Measurements from ENCODE around the gene SRGAP2C.
"Not testable (repeated sequence)": the region's sequence is repeated elsewhere in the genome, so short reads cannot be mapped to it uniquely, and the experiment has no call there.

Gene SRGAP2C

GRCh38 chr1:121186191-121186590 lies 1.4 kb downstream of the SRGAP2C start:
- not testable (repeated sequence) for DNase-seq (ENCODE audit: low read depth in 3 of 3)

GRCh38 chr1:121187914-121188313 lies 3.1 kb downstream of the SRGAP2C start:
- DNase-seq (ENCODE audit: low read depth in 3 of 3), result not testable (repeated sequence)

GRCh38 chr1:121192512-121192911 lies 7.7 kb downstream of the SRGAP2C start:
- DNase-seq (ENCODE audit: low read depth in 3 of 3), result not testable (repeated sequence)

- not testable (repeated sequence) for DNase-seq (ENCODE audit: low read depth in 3 of 3)
These were observed 12.5 kb downstream of the SRGAP2C start for GRCh38 chr1:121197095-121197882.

- DNase-seq (ENCODE audit: low read depth in 3 of 3), result not testable (repeated sequence)
These were observed 15.0 kb downstream of the SRGAP2C start for GRCh38 chr1:121199763-121200162.

- not testable (repeated sequence) for DNase-seq (ENCODE audit: low read depth in 3 of 3)
These were observed 15.5 kb downstream of the SRGAP2C start for GRCh38 chr1:121200232-121200631.

GRCh38 chr1:121200985-121201981 lies 16.5 kb downstream of the SRGAP2C start:
- DNase-seq (ENCODE audit: low read depth in 3 of 3), result not testable (repeated sequence)

- DNase-seq (ENCODE audit: low read depth in 3 of 3), result not testable (repeated sequence)
These were observed 18.2 kb downstream of the SRGAP2C start for GRCh38 chr1:121202986-121203385.

- not testable (repeated sequence) for DNase-seq (ENCODE audit: low read depth in 3 of 3)
These were observed 21.3 kb downstream of the SRGAP2C start for GRCh38 chr1:121205786-121206711.

- DNase-seq (ENCODE audit: low read depth in 3 of 3), result not testable (repeated sequence)
These were observed 22.6 kb downstream of the SRGAP2C start for GRCh38 chr1:121207328-121207727.

- not testable (repeated sequence) for DNase-seq (ENCODE audit: low read depth in 3 of 3)
These were observed 23.6 kb downstream of the SRGAP2C start for GRCh38 chr1:121208375-121208774.

- DNase-seq (ENCODE audit: low read depth in 3 of 3), result not testable (repeated sequence)
These were observed 26.0 kb downstream of the SRGAP2C start for GRCh38 chr1:121210778-121211177.

- DNase-seq (ENCODE audit: low read depth in 3 of 3), result not testable (repeated sequence)
These were observed 28.7 kb downstream of the SRGAP2C start for GRCh38 chr1:121213491-121213890.

GRCh38 chr1:121214544-121215156 lies 29.9 kb downstream of the SRGAP2C start:
- DNase-seq (ENCODE audit: low read depth in 3 of 3), result not testable (repeated sequence)

GRCh38 chr1:121215699-121216417 lies 31.1 kb downstream of the SRGAP2C start:
- DNase-seq (ENCODE audit: low read depth in 3 of 3), result not testable (repeated sequence)

- DNase-seq (ENCODE audit: low read depth in 3 of 3), result not testable (repeated sequence)
These were observed 31.9 kb downstream of the SRGAP2C start for GRCh38 chr1:121216676-121217075.

- DNase-seq (ENCODE audit: low read depth in 3 of 3), result not testable (repeated sequence)
These were observed 37.0 kb downstream of the SRGAP2C start for GRCh38 chr1:121221770-121222169.

GRCh38 chr1:121224714-121225113 lies 39.9 kb downstream of the SRGAP2C start:
- DNase-seq (ENCODE audit: low read depth in 3 of 3), result not testable (repeated sequence)

GRCh38 chr1:121226295-121226904 lies 41.6 kb downstream of the SRGAP2C start:
- not testable (repeated sequence) for DNase-seq (ENCODE audit: low read depth in 3 of 3)
